ENCODE measurements around the gene EHBP1. TPM values are rescaled to one million over a fixed set of nuclear protein-coding genes. Genes with fewer than 3 reads are reported as not detected.

The EHBP1 gene
- total RNA-seq, 1 donor from 2014 or later = 46.5 TPM

DNA sequence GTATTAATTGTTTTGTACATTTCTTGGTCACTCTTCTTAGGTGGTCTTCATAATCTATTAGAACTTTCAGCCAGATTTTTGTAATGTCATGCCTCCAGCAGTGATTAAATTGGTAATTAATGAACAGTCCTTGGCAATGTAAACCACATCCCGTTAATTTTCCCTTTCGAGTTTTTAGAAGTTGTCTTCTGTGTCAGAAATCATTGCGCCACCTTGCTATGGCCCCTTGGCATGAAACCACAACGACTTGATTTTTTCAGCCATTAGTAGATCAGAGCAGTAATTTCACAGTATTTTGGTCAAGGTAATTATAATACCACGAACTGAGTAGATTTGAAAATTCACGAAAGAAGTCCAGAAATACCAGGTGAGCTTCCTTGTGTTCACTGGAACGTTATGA is 259.2 kb downstream of the EHBP1 start:
- Mint-ChIP-seq H3K9me3 (ENCODE audit: unreplicated experiment) (no peaks in the 10 kb centered on the region), H3K4me1 (ENCODE audit: unreplicated experiment) (peaks cover 1% of the 10 kb centered on the region), H3K27me3 (ENCODE audit: unreplicated experiment) (no peaks in the 10 kb centered on the region), H3K4me3 (ENCODE audit: unreplicated experiment) (no peak overlapping the region), H3K36me3 (ENCODE audit: unreplicated experiment) (peaks cover 4% of the 10 kb centered on the region), H3K27ac (ENCODE audit: unreplicated experiment) (no peak overlapping the region)
- DNase-seq (ENCODE audit: extremely low spot score, unreplicated experiment) = no peak
- TF ChIP-seq, protein P1, sequence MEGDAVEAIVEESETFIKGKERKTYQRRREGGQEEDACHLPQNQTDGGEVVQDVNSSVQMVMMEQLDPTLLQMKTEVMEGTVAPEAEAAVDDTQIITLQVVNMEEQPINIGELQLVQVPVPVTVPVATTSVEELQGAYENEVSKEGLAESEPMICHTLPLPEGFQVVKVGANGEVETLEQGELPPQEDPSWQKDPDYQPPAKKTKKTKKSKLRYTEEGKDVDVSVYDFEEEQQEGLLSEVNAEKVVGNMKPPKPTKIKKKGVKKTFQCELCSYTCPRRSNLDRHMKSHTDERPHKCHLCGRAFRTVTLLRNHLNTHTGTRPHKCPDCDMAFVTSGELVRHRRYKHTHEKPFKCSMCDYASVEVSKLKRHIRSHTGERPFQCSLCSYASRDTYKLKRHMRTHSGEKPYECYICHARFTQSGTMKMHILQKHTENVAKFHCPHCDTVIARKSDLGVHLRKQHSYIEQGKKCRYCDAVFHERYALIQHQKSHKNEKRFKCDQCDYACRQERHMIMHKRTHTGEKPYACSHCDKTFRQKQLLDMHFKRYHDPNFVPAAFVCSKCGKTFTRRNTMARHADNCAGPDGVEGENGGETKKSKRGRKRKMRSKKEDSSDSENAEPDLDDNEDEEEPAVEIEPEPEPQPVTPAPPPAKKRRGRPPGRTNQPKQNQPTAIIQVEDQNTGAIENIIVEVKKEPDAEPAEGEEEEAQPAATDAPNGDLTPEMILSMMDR (IDR thresholded peaks at IDR 0.05) = no peak

DNA sequence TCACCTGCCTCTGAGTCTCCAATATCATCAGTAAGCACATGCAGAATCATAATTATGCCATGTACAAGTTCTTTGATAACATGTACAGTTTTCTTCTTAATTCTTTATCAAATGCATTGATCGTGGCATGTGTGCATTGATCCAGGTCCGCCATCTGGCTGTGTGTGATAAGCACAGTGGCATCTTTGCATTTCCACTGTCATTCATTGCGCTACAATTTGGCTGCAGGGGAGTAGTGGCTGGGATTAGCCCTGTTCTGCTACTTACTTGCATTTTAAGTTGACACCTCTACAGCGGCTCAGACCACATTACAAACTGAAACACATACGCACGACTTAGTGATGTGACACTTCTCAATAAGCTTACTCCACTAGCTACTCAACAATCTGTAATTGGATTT is 261.5 kb downstream of the EHBP1 start:
- no peak for DNase-seq (ENCODE audit: extremely low spot score, unreplicated experiment)
- Mint-ChIP-seq H3K4me3 (ENCODE audit: unreplicated experiment) (no peak overlapping the region), H3K27me3 (ENCODE audit: unreplicated experiment) (no peaks in the 10 kb centered on the region), H3K36me3 (ENCODE audit: unreplicated experiment) (peaks cover 1% of the 10 kb centered on the region), H3K27ac (ENCODE audit: unreplicated experiment) (no peak overlapping the region), H3K9me3 (ENCODE audit: unreplicated experiment) (no peaks in the 10 kb centered on the region), H3K4me1 (ENCODE audit: unreplicated experiment) (peaks cover 1% of the 10 kb centered on the region)
- TF ChIP-seq, protein P1 (IDR thresholded peaks at IDR 0.05) = no peak

DNA sequence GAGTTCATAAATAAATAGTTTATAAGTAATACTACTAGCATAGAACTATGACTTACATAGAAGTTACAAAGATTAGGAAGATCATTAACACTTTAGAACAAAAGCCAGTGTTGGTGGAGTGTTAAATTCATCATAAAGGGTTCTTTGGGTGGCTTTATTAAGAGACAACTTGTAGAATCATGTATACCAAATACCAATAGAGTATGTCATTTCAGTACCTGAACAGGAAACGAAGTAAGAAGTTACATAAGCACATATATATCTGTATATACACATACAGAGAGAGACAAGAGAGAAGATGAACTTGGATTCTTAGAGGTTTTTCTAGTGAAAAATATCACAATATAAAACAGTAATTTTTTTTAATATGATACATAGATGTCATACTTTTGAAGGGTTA is 262.7 kb downstream of the EHBP1 start:
- peaks cover 1% of the 10 kb centered on the region for H3K4me1 Mint-ChIP-seq (ENCODE audit: unreplicated experiment)
- no peak overlapping the region for H3K4me3 Mint-ChIP-seq (ENCODE audit: unreplicated experiment)
- H3K27me3 Mint-ChIP-seq (ENCODE audit: unreplicated experiment) = no peaks in the 10 kb centered on the region
- TF ChIP-seq, protein P1 (IDR thresholded peaks at IDR 0.05) = no peak
- H3K36me3 Mint-ChIP-seq (ENCODE audit: unreplicated experiment) = peaks cover 1% of the 10 kb centered on the region
- H3K27ac Mint-ChIP-seq (ENCODE audit: unreplicated experiment) = no peak overlapping the region
- DNase-seq (ENCODE audit: extremely low spot score, unreplicated experiment) = no peak
- no peaks in the 10 kb centered on the region for H3K9me3 Mint-ChIP-seq (ENCODE audit: unreplicated experiment)

DNA sequence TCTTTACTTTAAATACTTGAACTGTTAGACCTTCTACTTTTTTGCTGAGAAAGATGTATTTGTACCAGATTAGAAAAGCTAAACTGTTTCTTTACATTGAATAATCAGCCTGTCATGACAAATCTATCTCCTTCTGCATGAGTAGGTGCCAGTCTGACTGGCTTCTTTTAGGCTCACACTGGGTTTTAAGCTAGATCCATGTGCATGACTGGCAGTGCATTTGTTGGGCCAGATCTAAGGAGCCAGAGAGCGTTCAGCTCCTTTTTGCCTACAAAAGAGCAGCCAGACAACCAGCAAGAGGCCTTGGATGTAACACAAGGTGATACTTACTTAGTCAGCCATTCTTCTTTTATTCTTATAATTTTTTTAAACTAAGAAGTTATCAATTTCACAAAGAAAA is 263.2 kb downstream of the EHBP1 start:
- TF ChIP-seq, protein P1 (IDR thresholded peaks at IDR 0.05) = no peak
- no peak for DNase-seq (ENCODE audit: extremely low spot score, unreplicated experiment)
- Mint-ChIP-seq H3K27ac (ENCODE audit: unreplicated experiment) (no peak overlapping the region), H3K36me3 (ENCODE audit: unreplicated experiment) (peaks cover 1% of the 10 kb centered on the region), H3K4me1 (ENCODE audit: unreplicated experiment) (peaks cover 1% of the 10 kb centered on the region), H3K4me3 (ENCODE audit: unreplicated experiment) (no peak overlapping the region), H3K9me3 (ENCODE audit: unreplicated experiment) (no peaks in the 10 kb centered on the region), H3K27me3 (ENCODE audit: unreplicated experiment) (no peaks in the 10 kb centered on the region)

- DNase-seq (ENCODE audit: extremely low spot score, unreplicated experiment) = no peak
- peaks cover 1% of the 10 kb centered on the region for H3K36me3 Mint-ChIP-seq (ENCODE audit: unreplicated experiment)
- H3K4me1 Mint-ChIP-seq (ENCODE audit: unreplicated experiment) = no peaks in the 10 kb centered on the region
- no peak overlapping the region for H3K27ac Mint-ChIP-seq (ENCODE audit: unreplicated experiment)
- TF ChIP-seq, protein P1 (IDR thresholded peaks at IDR 0.05) = no peak
- no peak overlapping the region for H3K4me3 Mint-ChIP-seq (ENCODE audit: unreplicated experiment)
- no peaks in the 10 kb centered on the region for H3K27me3 Mint-ChIP-seq (ENCODE audit: unreplicated experiment)
- H3K9me3 Mint-ChIP-seq (ENCODE audit: unreplicated experiment) = no peaks in the 10 kb centered on the region
Observed at GRCh38 chr2:62971936-62972335, 266.4 kb downstream of the EHBP1 start.

Data from osteocyte (in vitro differentiated cells).